Measurements from ENCODE around the gene DNAAF1. TPM values are rescaled to one million over a fixed set of nuclear protein-coding genes. Genes with fewer than 3 reads are reported as not detected.

DNAAF1 gene
- total RNA-seq, 2 experiments from 2014 or later = 0.25 TPM; not detected in 1

GRCh38 chr16:84178146-84178765 lies 33.1 kb downstream of the DNAAF1 start:
- POLR2A ChIA-PET = interaction anchor here (0.6 kb wide), 1 partner anchor 51 kb away, joined by 4 read pairs; no protein-coding TSS in a partner anchor
- CTCF ChIA-PET = interaction anchor here (0.6 to 1.4 kb wide), 3 partner anchors 9 to 494 kb away, joined by 3 to 6 read pairs (median 4); partner anchors contain the start of genes DNAAF1, HSDL1 and TAF1C

GRCh38 chr16:84178892-84179611 lies 33.9 kb downstream of the DNAAF1 start:
- POLR2A ChIA-PET = no interaction called here
- CTCF ChIA-PET = interaction anchor here (0.6 to 1.4 kb wide), 4 partner anchors 8 to 493 kb away, joined by 3 to 6 read pairs (median 4); partner anchors contain the start of genes MBTPS1 and TAF1C

GRCh38 chr16:84179612-84180320 lies 34.7 kb downstream of the DNAAF1 start:
- CTCF ChIA-PET = interaction anchor here (0.7 kb wide), 1 partner anchor 63 kb away, joined by 3 read pairs; the partner anchor contains the start of gene MBTPS1
- POLR2A ChIA-PET = interaction anchor here (0.6 kb wide), 1 partner anchor 209 kb away, joined by 5 read pairs; no protein-coding TSS in a partner anchor

GRCh38 chr16:84180519-84181140 lies 35.5 kb downstream of the DNAAF1 start:
- POLR2A ChIA-PET = no interaction called here
- CTCF ChIA-PET = no interaction called here

- POLR2A ChIA-PET = no interaction called here
- CTCF ChIA-PET = no interaction called here
Measured at GRCh38 chr16:84181144-84181915, 36.2 kb downstream of the DNAAF1 start.

GRCh38 chr16:84182104-84182503 lies 37.0 kb downstream of the DNAAF1 start:
- CTCF ChIA-PET = no interaction called here
- POLR2A ChIA-PET = no interaction called here

GRCh38 chr16:84182680-84183571 lies 37.8 kb downstream of the DNAAF1 start:
- CTCF ChIA-PET = no interaction called here
- POLR2A ChIA-PET = no interaction called here

- POLR2A ChIA-PET = no interaction called here
- CTCF ChIA-PET = no interaction called here
Measured at GRCh38 chr16:84183572-84183875, 38.4 kb downstream of the DNAAF1 start.

- ChIA-PET POLR2A (no interaction called here), CTCF (interaction anchor here (1.5 kb wide), 1 partner anchor 8 kb away, joined by 4 read pairs; no protein-coding TSS in a partner anchor)
Measured at GRCh38 chr16:84183911-84184591, 38.9 kb downstream of the DNAAF1 start.

- CTCF ChIA-PET = interaction anchor here (1.5 kb wide), 1 partner anchor 9 kb away, joined by 4 read pairs; no protein-coding TSS in a partner anchor
Measured at GRCh38 chr16:84184775-84185174, 39.7 kb downstream of the DNAAF1 start.

GRCh38 chr16:84186685-84187437 lies 41.8 kb downstream of the DNAAF1 start, which contains the start of gene TAF1C:
Gene TAF1C (minus strand): TSS chr16:84187057. CDS start chr16:84184988, 2,069 bp downstream.
- ChIA-PET POLR2A (interaction anchor here (0.6 to 1.2 kb wide), 3 partner anchors 70 to 102 kb away, joined by 3 to 8 read pairs (median 3); partner anchors contain the start of gene MBTPS1), CTCF (interaction anchor here (0.5 to 2.0 kb wide), 29 partner anchors 8 to 408 kb away, joined by 3 to 37 read pairs (median 4); partner anchors contain the start of genes DNAAF1, HSDL1, MBTPS1 and OSGIN1)

More at GRCh38 chr16:84184775-84185174, 39.7 kb downstream of the DNAAF1 start:
- POLR2A ChIA-PET = no interaction called here

- CTCF ChIA-PET = interaction anchor here (0.6 to 0.9 kb wide), 2 partner anchors 38 to 103 kb away, joined by 3 read pairs; no protein-coding TSS in a partner anchor
- POLR2A ChIA-PET = no interaction called here
Measured at GRCh38 chr16:84190731-84191388, 45.8 kb downstream of the DNAAF1 start, which contains the start of gene ADAD2. Gene ADAD2 (plus strand): TSS chr16:84191157. CDS start chr16:84191231, 74 bp downstream.

- POLR2A ChIA-PET = no interaction called here
- CTCF ChIA-PET = no interaction called here
Measured at GRCh38 chr16:84191466-84191865, 46.4 kb downstream of the DNAAF1 start.

GRCh38 chr16:84193480-84193879 lies 48.4 kb downstream of the DNAAF1 start:
- ChIA-PET POLR2A (no interaction called here), CTCF (no interaction called here)

GRCh38 chr16:84194018-84194417 lies 48.9 kb downstream of the DNAAF1 start:
- POLR2A ChIA-PET = no interaction called here
- CTCF ChIA-PET = no interaction called here
